NCI-H1048 (cell line): ENCODE results near the gene ATP11A.

Experiments used
- DNase-seq: peaks from one replicate; lab custom pipeline; 2025; lab: John Stamatoyannopoulos, UW

ATP11A gene

GRCh38 chr13:112689303-112690245, at the start of gene ATP11A:
Gene ATP11A (plus strand): TSS chr13:112690038. CDS start chr13:112690417, 379 bp downstream.
- DNase-seq: peak; percentile 72

DNA sequence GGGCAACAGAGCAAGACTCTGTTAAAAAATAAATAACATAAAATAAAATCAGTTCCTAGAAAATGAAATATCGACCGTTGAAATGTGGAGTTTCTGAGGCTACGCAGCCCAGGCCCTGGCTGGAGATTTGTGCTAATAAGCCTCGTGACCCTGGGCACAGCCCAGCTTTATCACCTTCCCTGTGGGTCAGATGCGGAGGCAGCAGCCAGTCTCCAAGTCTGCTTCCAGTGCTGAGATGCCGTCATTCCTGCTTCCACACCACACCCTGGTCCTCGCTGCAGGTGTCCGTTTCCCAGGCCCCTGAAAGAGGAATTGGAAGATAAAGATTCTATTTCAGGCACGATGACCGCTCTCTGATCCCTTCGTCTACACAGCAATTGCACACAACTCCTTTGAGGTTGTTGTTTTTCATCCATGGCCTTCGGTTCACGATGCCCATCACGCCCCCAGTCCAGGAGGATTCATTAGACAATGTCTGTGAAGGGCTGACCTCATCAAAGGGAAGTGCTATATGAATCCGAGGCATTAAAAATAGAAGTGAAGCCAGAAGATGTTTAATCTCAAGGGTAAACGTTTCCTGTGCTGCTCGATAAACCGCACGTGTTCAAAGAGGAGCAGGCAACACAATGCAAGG, 48.3 kb upstream of the ATP11A start:
- DNase-seq: no peak

DNA sequence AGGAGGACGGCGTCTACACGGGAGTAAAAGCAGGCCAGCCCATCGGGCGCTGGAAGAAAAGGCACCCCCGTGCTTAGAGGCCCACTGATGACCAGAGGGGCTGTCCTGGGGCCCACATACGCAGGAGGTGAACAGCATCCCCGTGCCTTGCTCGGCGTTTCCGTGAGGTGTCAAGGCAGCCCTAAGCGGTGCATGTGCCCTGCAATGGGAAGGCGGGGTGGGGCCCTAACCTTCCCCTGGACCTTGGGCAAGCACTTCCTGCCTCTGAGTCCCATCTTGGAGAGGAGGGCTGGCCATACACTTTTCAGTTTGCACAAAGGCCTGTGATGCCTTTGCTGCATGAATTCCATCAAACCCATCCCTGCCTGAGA, 47.8 kb upstream of the ATP11A start:
- no peak for DNase-seq

- DNase-seq: no peak
These were observed 45.9 kb upstream of the ATP11A start for GRCh38 chr13:112643759-112644459.

GRCh38 chr13:112645327-112645914, 44.4 kb upstream of the ATP11A start:
- no peak for DNase-seq

DNA sequence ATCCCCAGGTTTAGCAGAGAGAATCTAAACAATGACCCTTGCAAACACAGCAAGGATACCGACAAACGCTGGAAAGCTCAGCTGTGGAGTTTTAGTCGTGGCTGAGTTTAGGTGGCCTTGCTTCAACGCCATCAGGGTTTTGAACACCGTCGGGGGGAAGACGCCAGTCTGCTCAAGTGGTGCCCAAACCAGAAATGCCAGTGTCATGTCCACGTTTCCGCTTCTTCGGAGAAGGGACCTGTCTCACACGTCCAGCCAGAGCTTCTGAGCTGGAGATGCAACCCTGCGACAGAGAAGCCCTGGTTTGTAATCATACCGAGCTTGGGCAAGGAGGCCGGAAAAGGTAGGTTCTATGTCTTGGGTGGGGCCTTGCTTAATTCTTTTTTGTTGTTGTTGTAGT, 42.6 kb upstream of the ATP11A start:
- DNase-seq: no peak

GRCh38 chr13:112648101-112648500, 41.7 kb upstream of the ATP11A start:
- DNase-seq: no peak

GRCh38 chr13:112648966-112649690, 40.7 kb upstream of the ATP11A start:
- DNase-seq: no peak

GRCh38 chr13:112651311-112651710, 38.5 kb upstream of the ATP11A start:
- no peak for DNase-seq

DNA sequence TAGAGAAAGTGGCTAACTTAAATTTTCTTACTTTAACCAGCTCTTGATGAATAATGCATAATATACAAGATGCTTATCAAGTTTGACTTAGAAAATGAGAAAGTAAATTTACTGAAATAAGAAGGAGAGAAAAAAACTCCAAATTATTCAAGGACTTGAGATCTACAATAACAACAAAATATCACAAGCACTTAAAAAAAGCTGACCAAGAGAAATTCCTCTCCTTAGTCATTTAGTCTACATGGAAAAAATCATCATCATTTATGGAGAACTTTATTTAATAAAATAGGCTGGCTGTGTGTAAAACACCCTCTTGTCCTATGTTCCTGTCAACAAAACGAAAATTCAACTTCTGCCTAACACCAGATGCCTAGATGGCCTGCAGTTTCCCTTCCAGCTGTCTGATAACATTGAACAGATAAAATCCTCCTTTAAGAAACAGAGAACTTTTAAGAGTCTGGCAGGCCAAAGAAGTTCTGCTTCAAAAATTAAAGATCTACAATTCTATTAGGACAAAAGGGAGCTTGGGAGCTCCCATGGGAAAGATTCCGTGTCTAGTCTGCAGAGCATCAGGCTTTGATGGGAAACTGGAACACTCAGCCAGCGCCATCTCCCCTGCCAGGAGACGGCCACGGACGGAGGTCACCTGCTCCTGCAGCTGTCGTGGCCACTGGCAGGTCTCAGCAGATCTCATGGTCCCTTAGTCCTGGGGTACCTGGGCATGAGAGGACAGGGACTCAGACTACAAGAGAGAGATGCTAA, 37.9 kb upstream of the ATP11A start:
- no peak for DNase-seq

DNA sequence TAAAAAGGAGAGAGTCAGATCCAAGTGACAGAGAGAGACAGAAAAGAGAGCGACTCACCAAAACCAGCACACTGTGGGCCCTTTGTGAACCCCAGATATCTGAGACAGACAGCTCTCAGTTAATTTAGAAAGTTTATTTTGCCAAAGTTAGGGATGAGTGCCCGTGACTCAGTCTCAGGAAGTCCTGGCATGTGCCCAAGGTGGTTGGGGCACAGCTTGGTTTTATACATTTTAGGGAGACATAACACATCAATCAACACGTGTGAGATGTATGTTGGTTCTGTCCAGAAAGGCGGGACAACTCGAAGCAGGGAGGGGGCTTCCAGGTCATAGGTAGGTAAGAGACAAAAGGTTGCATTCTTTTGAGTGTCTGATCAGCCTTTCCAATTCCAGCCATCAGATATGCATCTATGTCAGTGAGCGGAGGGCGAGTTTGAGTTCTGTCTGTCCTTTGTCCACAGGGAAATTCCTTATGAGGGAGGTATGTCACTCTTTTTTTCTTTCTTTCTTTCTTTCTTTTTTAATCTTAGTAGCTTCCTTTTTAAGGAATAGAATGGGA, 37.2 kb upstream of the ATP11A start:
- no peak for DNase-seq

GRCh38 chr13:112653071-112653470, 36.8 kb upstream of the ATP11A start:
- DNase-seq: no peak

DNA sequence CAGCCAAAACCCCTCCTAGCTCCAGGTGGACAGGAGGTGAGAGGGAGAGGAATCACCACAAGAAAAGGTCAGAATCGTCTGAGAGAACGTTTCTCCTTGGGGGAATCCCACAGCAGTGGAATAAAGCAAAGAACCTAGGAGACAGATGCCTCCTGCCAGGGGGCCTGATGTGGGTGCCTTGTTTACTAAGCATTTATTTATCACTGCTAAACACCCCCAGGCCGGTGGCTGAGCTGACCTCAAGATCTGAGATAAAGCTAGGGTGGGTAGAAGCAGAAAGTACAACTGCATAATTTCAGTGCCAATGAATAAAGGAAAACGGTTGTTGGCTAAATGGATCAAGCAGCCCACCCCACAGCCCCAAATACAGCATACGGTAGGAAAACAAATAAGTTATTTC, 33.9 kb upstream of the ATP11A start:
- no peak for DNase-seq

DNA sequence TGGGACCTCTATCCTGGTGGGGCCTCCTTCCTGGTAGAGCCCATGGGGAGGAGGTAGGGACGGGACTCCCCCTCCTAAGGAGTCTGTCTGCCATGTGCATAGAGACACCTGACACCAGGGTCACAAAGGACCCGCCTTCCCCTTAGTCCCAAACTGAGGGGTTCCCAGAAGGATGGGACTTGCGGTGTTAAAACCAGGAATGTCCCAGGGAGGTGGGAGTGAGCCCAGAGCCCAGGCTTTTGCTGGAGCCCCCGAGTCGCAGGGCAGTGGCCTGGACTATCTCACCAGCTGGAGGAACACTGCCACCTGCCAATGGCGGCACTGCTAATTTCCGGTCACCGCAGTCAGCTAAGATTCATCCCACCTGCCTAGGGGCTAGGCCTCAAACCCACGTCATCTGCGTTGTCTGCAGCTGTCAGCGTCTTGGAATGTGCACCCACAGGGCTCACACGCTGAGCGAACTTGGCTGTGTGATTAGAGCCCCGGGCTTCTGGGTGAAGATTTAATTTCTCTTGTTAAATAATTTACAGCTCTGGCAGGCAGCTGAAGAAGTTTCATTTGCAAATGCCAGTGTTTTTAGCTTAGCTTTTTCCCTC, 31.9 kb upstream of the ATP11A start:
- no peak for DNase-seq

GRCh38 chr13:112658808-112659207, 31.0 kb upstream of the ATP11A start:
- no peak for DNase-seq

DNA sequence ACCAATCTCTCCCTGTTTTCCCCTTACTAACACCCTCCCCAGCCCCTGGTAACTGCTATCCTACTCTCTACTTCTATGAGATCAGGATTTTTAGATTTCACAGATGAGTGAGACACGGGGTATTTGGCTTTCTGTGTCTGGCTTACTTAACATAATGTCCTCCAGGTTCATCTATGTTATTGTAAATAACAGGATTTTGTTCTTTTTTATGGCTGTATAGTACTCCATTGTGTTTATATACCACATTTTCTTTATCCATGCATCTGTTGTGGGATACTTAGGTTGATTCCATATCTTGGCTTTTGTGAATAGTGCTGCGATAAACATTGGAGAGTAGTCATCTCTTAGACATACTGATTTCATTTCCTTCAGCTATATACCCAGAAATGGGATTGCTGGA, 28.5 kb upstream of the ATP11A start:
- DNase-seq: no peak

- no peak for DNase-seq
These were observed 25.2 kb upstream of the ATP11A start for GRCh38 chr13:112664501-112665203.

GRCh38 chr13:112668924-112669323, 20.9 kb upstream of the ATP11A start:
- no peak for DNase-seq

- DNase-seq: no peak
These were observed 19.8 kb upstream of the ATP11A start for GRCh38 chr13:112669881-112670499.
